Thyroid gland (tissue), 4 donors: ENCODE data around the gene DLX2. TPM values are rescaled to one million over a fixed set of nuclear protein-coding genes. Genes with fewer than 3 reads are reported as not detected.

Experiments
- DNase-seq, 2 donors: peaks; one replicate each; pipeline ENCODE4 v3.0.0-alpha.2; 2019
- H3K27ac ChIP-seq, 3 donors: fragments of 200-600 bp; sonication (generic); 1 replicate in 2 of 3; 2 replicates in 1 of 3; pipeline ENCODE4 v1.5.1; 2016 to 2019; ENCODE audit warnings: mild to moderate bottlenecking in 1 of 3, moderate library complexity in 1 of 3
- H3K27me3 ChIP-seq: fragments of 200-600 bp; sonication (generic); one replicate; pipeline ENCODE4 v1.5.1; 2019
- H3K36me3 ChIP-seq, 2 donors: fragments of 200-600 bp; sonication (generic); one replicate each; pipeline ENCODE4 v1.5.1; 2016 to 2019
- H3K4me1 ChIP-seq, 2 donors: fragments of 200-600 bp; sonication (generic); one replicate each; pipeline ENCODE4 v1.5.1; 2017 to 2019
- H3K4me3 ChIP-seq, 3 donors: fragments of 200-600 bp; sonication (generic); replicated peaks in 1 of 3; 1 replicate in 2 of 3; 2 replicates in 1 of 3; pipeline ENCODE4 v1.5.1; 2016; ENCODE audit warnings: mild to moderate bottlenecking in 1 of 3
- H3K9me3 ChIP-seq: fragments of 200-600 bp; sonication (generic); one replicate; pipeline ENCODE4 v1.5.1; 2017
- CTCF ChIP-seq, 6 experiments: fragments of 200-600 bp in 3 of 6; fragments of 450-650 bp in 3 of 6; sonication (generic) in 3 of 6; IDR thresholded peaks; one replicate each; pipeline ENCODE4 v1.5.1; 2016 to 2019; ENCODE audit warnings: antibody characterized with exemption in 6 of 6, mild to moderate bottlenecking in 2 of 6, inconsistent platforms in 1 of 6, moderate library complexity in 1 of 6
- POLR2A ChIP-seq, 2 donors: fragments of 450-650 bp; IDR thresholded peaks; one replicate each; pipeline ENCODE4 v1.6.1; 2017; ENCODE audit warnings: antibody characterized with exemption in 2 of 2, mild to moderate bottlenecking in 2 of 2, moderate library complexity in 1 of 2
- WGBS, 2 donors: methylation state at CpG; one replicate each; pipeline ENCODE4 v1.1.5; 2017; 5-methylcytosine and 5-hydroxymethylcytosine counted together
- intact Hi-C: fragments of 100-400 bp; cut with DNase I; formaldehyde crosslinking; loops from one replicate; pipeline ENCODE4 v1.15.1; 2023
- total RNA-seq, 4 donors: library from RNA; depleted of rRNA; stranded (reverse); fragments of >200 nt; gene quantifications; one replicate each; pipeline ENCODE4 v1.2.3, GENCODE V29; 2016

DLX2 gene
- total RNA-seq, 4 donors from 2014 or later: 0.25 to 0.78 (median 0.40) TPM; not detected in 1

GRCh38 chr2:172101821-172102390 is 794 bp downstream of the DLX2 start:
- DNase-seq: no peak
- no peaks in the 10 kb centered on the region for H3K36me3 ChIP-seq
- 4 to 6% methylated on average over 13 to 31 of the region's 36 CpGs for WGBS, 2 donors
- peaks cover 77% of the 10 kb centered on the region for H3K27me3 ChIP-seq
- TF ChIP-seq POLR2A (IDR thresholded peaks at IDR 0.05): no peak
- no peak for TF ChIP-seq CTCF (IDR thresholded peaks at IDR 0.05)
- peak overlapping the region in 1 of 3 donors; percentile 42 for H3K4me3 ChIP-seq
- H3K9me3 ChIP-seq: no peaks in the 10 kb centered on the region
- H3K4me1 ChIP-seq: peaks cover 28 to 68% of the 10 kb centered on the region in 2 donors
- peak overlapping the region in 1 of 3 donors; percentile 35 for H3K27ac ChIP-seq
- intact Hi-C loops: loop anchor here (10.0 kb wide), 2 partner anchors 107 to 397 kb away; partner anchors contain the start of gene METAP1D

GRCh38 chr2:172100935-172101820 is 1.5 kb downstream of the DLX2 start:
- H3K9me3 ChIP-seq: no peaks in the 10 kb centered on the region
- H3K36me3 ChIP-seq: no peaks in the 10 kb centered on the region
- H3K27ac ChIP-seq: no peak overlapping the region
- TF ChIP-seq CTCF (IDR thresholded peaks at IDR 0.05): no peak
- TF ChIP-seq POLR2A (IDR thresholded peaks at IDR 0.05): no peak
- WGBS, 2 donors: 9 to 12% methylated on average over 52 to 54 of the region's 54 CpGs
- peak overlapping the region in 1 of 3 donors; percentile 42 for H3K4me3 ChIP-seq
- peaks cover 74% of the 10 kb centered on the region for H3K27me3 ChIP-seq
- DNase-seq: no peak
- intact Hi-C loops: loop anchor here (10.0 kb wide), 2 partner anchors 106 to 396 kb away; partner anchors contain the start of gene METAP1D
- peaks cover 24 to 69% of the 10 kb centered on the region in 2 donors for H3K4me1 ChIP-seq

- Histone ChIP-seq H3K36me3 (no peaks in the 10 kb centered on the region), H3K9me3 (no peaks in the 10 kb centered on the region), H3K4me3 (no peak overlapping the region), H3K27me3 (peaks cover 78% of the 10 kb centered on the region), H3K27ac (no peak overlapping the region), H3K4me1 (peaks cover 22 to 73% of the 10 kb centered on the region in 2 donors)
- WGBS, 2 donors: 12 to 15% methylated on average over 12 to 39 of the region's 72 CpGs
- no peak for DNase-seq
- no peak for TF ChIP-seq CTCF (IDR thresholded peaks at IDR 0.05)
- TF ChIP-seq POLR2A (IDR thresholded peaks at IDR 0.05): no peak
- intact Hi-C loops: loop anchor here (10.0 kb wide), 2 partner anchors 106 to 396 kb away; partner anchors contain the start of gene METAP1D
These were observed 2.4 kb downstream of the DLX2 start for GRCh38 chr2:172100080-172100934.

- H3K36me3 ChIP-seq: no peaks in the 10 kb centered on the region
- TF ChIP-seq CTCF (IDR thresholded peaks at IDR 0.05): no peak
- TF ChIP-seq POLR2A (IDR thresholded peaks at IDR 0.05): no peak
- no peak for DNase-seq
- no peak overlapping the region for H3K27ac ChIP-seq
- intact Hi-C loops: loop anchor here (10.0 kb wide), 2 partner anchors 105 to 395 kb away; partner anchors contain the start of gene METAP1D
- peaks cover 83% of the 10 kb centered on the region for H3K27me3 ChIP-seq
- no peak overlapping the region for H3K4me3 ChIP-seq
- no peaks in the 10 kb centered on the region for H3K9me3 ChIP-seq
- 6% methylated on average over 12 of the region's 13 CpGs for WGBS, 2 donors
- H3K4me1 ChIP-seq: peaks cover 28 to 80% of the 10 kb centered on the region in 2 donors
These were observed 3.1 kb downstream of the DLX2 start for GRCh38 chr2:172099472-172100079.
